Kidney (tissue), 14 donors: ENCODE results near the gene MYBPHL. TPM values are rescaled to one million over a fixed set of nuclear protein-coding genes. Genes with fewer than 3 reads are reported as not detected.

Experiments
- DNase-seq, 5 donors: peaks; one replicate each; pipeline ENCODE4 v3.0.0-alpha.2; 2013 to 2020
- FAIRE-seq: peaks from 2 replicates; lab custom pipeline; 2012; peaks lifted over from hg19 to GRCh38; lab: Jason Lieb, UNC
- H3K27ac ChIP-seq, 2 donors: one replicate each; pipeline ENCODE4 v1.7.0; 2013; ENCODE audit warnings: low read depth in 2 of 2, low read length in 2 of 2, inconsistent platforms in 1 of 2
- H3K27me3 ChIP-seq: one replicate; pipeline ENCODE4 v1.7.1; 2013; ENCODE audit warnings: low read length, inconsistent platforms; ENCODE audit not compliant: control insufficient read depth, insufficient read depth
- H3K36me3 ChIP-seq, 3 donors: one replicate each; pipeline versions ENCODE4 v1.7.0 to v1.7.1; 2013; ENCODE audit warnings: low read length in 3 of 3, control low read depth in 1 of 3, inconsistent platforms in 1 of 3; ENCODE audit not compliant: insufficient read depth in 3 of 3, control insufficient read depth in 2 of 3
- H3K4me1 ChIP-seq, 3 donors: one replicate each; pipeline versions ENCODE4 v1.7.0 to v1.7.1; 2013; ENCODE audit warnings: low read length in 3 of 3, inconsistent platforms in 1 of 3, low read depth in 1 of 3; ENCODE audit not compliant: control insufficient read depth in 2 of 3, insufficient read depth in 2 of 3
- H3K4me3 ChIP-seq, 3 donors: one replicate each; pipeline versions ENCODE4 v1.7.0 to v1.8.1; 2013; ENCODE audit warnings: low read length in 3 of 3, control low read depth in 1 of 3, inconsistent platforms in 1 of 3
- H3K9ac ChIP-seq, 3 donors: one replicate each; pipeline versions ENCODE4 v1.7.0 to v1.7.1; 2013; ENCODE audit warnings: low read length in 3 of 3, control low read depth in 1 of 3, inconsistent platforms in 1 of 3
- H3K9me3 ChIP-seq, 3 donors: one replicate each; pipeline versions ENCODE4 v1.7.0 to v1.7.1; 2013; ENCODE audit warnings: low read length in 3 of 3, control low read depth in 1 of 3, inconsistent platforms in 1 of 3; ENCODE audit not compliant: control insufficient read depth in 2 of 3, insufficient read depth in 1 of 3
- CTCF ChIP-seq: IDR thresholded peaks from 3 replicates; pipeline ENCODE4 v1.5.1; 2012; ENCODE audit warnings: mild to moderate bottlenecking, moderate library complexity, borderline replicate concordance; ENCODE audit not compliant: insufficient read depth; ENCODE audit errors: extremely low read depth
- intact Hi-C: fragments of 100-400 bp; cut with DNase I; formaldehyde crosslinking; loops from one replicate; pipeline ENCODE4 v1.11.1; 2022
- polyA plus RNA-seq: library from polyadenylated mRNA; stranded (reverse); fragments of 350-450 nt; fragmentation: Illumina TruSeq; extraction: RNeasy Lipid Tissue Mini Kit (QIAGEN cat#74804); gene quantifications from one replicate; pipeline ENCODE4 v1.2.3, GENCODE V29; 2014; ENCODE audit warnings: low read depth, low replicate concordance; ENCODE audit not compliant: insufficient read depth
- total RNA-seq: library from RNA; stranded (reverse); fragmentation: NEBNext Ultra II Directional; extraction: Animal tissue kit (Norgen Biotek cat#: 25700); gene quantifications from one replicate; pipeline ENCODE4 v1.2.1, GENCODE V29; 2021
- donor health status: control.
- donor health status: control.
- donor health status: control.
- donor health status: control.
- donor health status: control.
- donor health status: DM: yes; HTN: yes; CAD: no.
- donor health status: Normal renal cell carcinoma (clear cell type).

Gene MYBPHL
- total and polyA plus RNA-seq, 2 donors from 2014 or later = 0.19 TPM; not detected in 1

GRCh38 chr1:109351457-109351856, 44.6 kb upstream of the MYBPHL start:
- Histone ChIP-seq H3K36me3 (peaks cover 0 to 23% (median 22%) of the 10 kb centered on the region in 3 donors), H3K4me3 (no peak overlapping the region), H3K4me1 (no peaks in the 10 kb centered on the region), H3K27me3 (no peaks in the 10 kb centered on the region), H3K9ac (no peak overlapping the region), H3K27ac (no peak overlapping the region), H3K9me3 (no peaks in the 10 kb centered on the region)
- DNase-seq = no peak
- intact Hi-C loops = no loop called here
- TF ChIP-seq CTCF = no peak
- no peak for FAIRE-seq

- intact Hi-C loops = no loop called here
- Histone ChIP-seq H3K4me1 (no peaks in the 10 kb centered on the region), H3K27ac (no peak overlapping the region), H3K9me3 (no peaks in the 10 kb centered on the region), H3K36me3 (peaks cover 0 to 23% (median 22%) of the 10 kb centered on the region in 3 donors), H3K9ac (no peak overlapping the region), H3K27me3 (no peaks in the 10 kb centered on the region), H3K4me3 (no peak overlapping the region)
- DNase-seq = no peak
- no peak for TF ChIP-seq CTCF
- FAIRE-seq = no peak
Measured at GRCh38 chr1:109350655-109351054, 43.8 kb upstream of the MYBPHL start.

- no peak overlapping the region for H3K4me3 ChIP-seq
- H3K36me3 ChIP-seq = peaks cover 0 to 23% (median 22%) of the 10 kb centered on the region in 3 donors
- no peak for FAIRE-seq
- H3K27ac ChIP-seq = no peak overlapping the region
- intact Hi-C loops = no loop called here
- no peak for TF ChIP-seq CTCF
- H3K9me3 ChIP-seq = no peaks in the 10 kb centered on the region
- no peaks in the 10 kb centered on the region for H3K4me1 ChIP-seq
- no peaks in the 10 kb centered on the region for H3K27me3 ChIP-seq
- H3K9ac ChIP-seq = no peak overlapping the region
- no peak for DNase-seq
Measured at GRCh38 chr1:109350182-109350581, 43.4 kb upstream of the MYBPHL start.

GRCh38 chr1:109347511-109347910, 40.7 kb upstream of the MYBPHL start:
- FAIRE-seq (no peak), DNase-seq (no peak)
- no peak for TF ChIP-seq CTCF
- intact Hi-C loops = no loop called here
- Histone ChIP-seq H3K27ac (no peak overlapping the region), H3K36me3 (peaks cover 0 to 23% (median 13%) of the 10 kb centered on the region in 3 donors), H3K9ac (no peak overlapping the region), H3K4me1 (peaks cover 0 to 2% (median 0%) of the 10 kb centered on the region in 3 donors), H3K27me3 (no peaks in the 10 kb centered on the region), H3K4me3 (no peak overlapping the region), H3K9me3 (no peaks in the 10 kb centered on the region)
